ENCODE results near the gene TCF12.

TCF12 gene

GRCh38 chr15:56918046-56918938 lies at the start of gene TCF12:
TSS of gene TCF12 (plus strand) at chr15:56918644. CDS start at chr15:56919914, 1,270 bp downstream.
- peak within 1 kb of the TSS; percentile 95 for H3K4me3 ChIP-seq (ENCODE audit: low read length, poor library complexity, severe bottlenecking)
- TF ChIP-seq CTCF (conservative IDR thresholded peaks at IDR 0.05; ENCODE audit: low read length) (peak; percentile 54), EZH2phosphoT487 (IDR thresholded peaks at IDR 0.05; ENCODE audit: borderline replicate concordance) (no peak)

GRCh38 chr15:56869573-56869972 lies 48.9 kb upstream of the TCF12 start:
- Histone ChIP-seq H3K27me3 (ENCODE audit: insufficient read depth, low read length, poor library complexity, severe bottlenecking) (no peaks in the 10 kb centered on the region), H3K4me2 (ENCODE audit: low read depth, low read length, poor library complexity, severe bottlenecking) (no peak overlapping the region), H3K4me1 (ENCODE audit: insufficient read depth, low read length, poor library complexity, severe bottlenecking) (no peaks in the 10 kb centered on the region), H2AFZ (ENCODE audit: low read length) (no peak overlapping the region), H3K36me3 (ENCODE audit: insufficient read depth, low read length) (no peaks in the 10 kb centered on the region), H3K9me3 (ENCODE audit: insufficient read depth, low read depth, low read length) (no peaks in the 10 kb centered on the region), H3K79me2 (ENCODE audit: insufficient read depth, low read length) (no peaks in the 10 kb centered on the region), H3F3A (ENCODE audit: low read depth) (no peaks in the 10 kb centered on the region), H3K4me3 (ENCODE audit: low read length, poor library complexity, severe bottlenecking) (no peak overlapping the region), H3K9me2 (replicated peaks; ENCODE audit: low read depth, low read length) (no peaks in the 10 kb centered on the region), H4K20me1 (ENCODE audit: insufficient read depth, low read length, poor library complexity, severe bottlenecking) (no peaks in the 10 kb centered on the region), H3K9ac (ENCODE audit: low read depth, low read length, poor library complexity, severe bottlenecking) (no peak overlapping the region)
- TF ChIP-seq EZH2phosphoT487 (IDR thresholded peaks at IDR 0.05; ENCODE audit: borderline replicate concordance) (no peak), CTCF (conservative IDR thresholded peaks at IDR 0.05; ENCODE audit: low read length) (peak; percentile 95)

More at GRCh38 chr15:56918046-56918938, at the start of gene TCF12:
- H3K9me2 ChIP-seq (replicated peaks; ENCODE audit: low read depth, low read length): no peaks in the 10 kb centered on the region
- peak within 1 kb of the TSS; percentile 87 for H2AFZ ChIP-seq (ENCODE audit: low read length)
- H3K27me3 ChIP-seq (ENCODE audit: insufficient read depth, low read length, poor library complexity, severe bottlenecking): no peaks in the 10 kb centered on the region
- peaks cover 37% of the 10 kb centered on the region for H4K20me1 ChIP-seq (ENCODE audit: insufficient read depth, low read length, poor library complexity, severe bottlenecking)
- H3F3A ChIP-seq (ENCODE audit: low read depth): no peaks in the 10 kb centered on the region
- H3K9me3 ChIP-seq (ENCODE audit: insufficient read depth, low read depth, low read length): no peaks in the 10 kb centered on the region
- no peaks in the 10 kb centered on the region for H3K36me3 ChIP-seq (ENCODE audit: insufficient read depth, low read length)
- H3K4me1 ChIP-seq (ENCODE audit: insufficient read depth, low read length, poor library complexity, severe bottlenecking): peaks cover 38% of the 10 kb centered on the region
- peaks cover 60% of the 10 kb centered on the region for H3K79me2 ChIP-seq (ENCODE audit: insufficient read depth, low read length)
- peak within 1 kb of the TSS; percentile 87 for H3K9ac ChIP-seq (ENCODE audit: low read depth, low read length, poor library complexity, severe bottlenecking)
- H3K4me2 ChIP-seq (ENCODE audit: low read depth, low read length, poor library complexity, severe bottlenecking): peak within 1 kb of the TSS; percentile 74

GRCh38 chr15:56871185-56871584 lies 47.3 kb upstream of the TCF12 start:
- H3K9ac ChIP-seq (ENCODE audit: low read depth, low read length, poor library complexity, severe bottlenecking): no peak overlapping the region
- TF ChIP-seq CTCF (conservative IDR thresholded peaks at IDR 0.05; ENCODE audit: low read length): no peak
- no peak for TF ChIP-seq EZH2phosphoT487 (IDR thresholded peaks at IDR 0.05; ENCODE audit: borderline replicate concordance)
- H3K9me3 ChIP-seq (ENCODE audit: insufficient read depth, low read depth, low read length): no peaks in the 10 kb centered on the region
- H3K79me2 ChIP-seq (ENCODE audit: insufficient read depth, low read length): no peaks in the 10 kb centered on the region
- no peak overlapping the region for H2AFZ ChIP-seq (ENCODE audit: low read length)
- no peaks in the 10 kb centered on the region for H4K20me1 ChIP-seq (ENCODE audit: insufficient read depth, low read length, poor library complexity, severe bottlenecking)
- H3F3A ChIP-seq (ENCODE audit: low read depth): no peaks in the 10 kb centered on the region
- no peaks in the 10 kb centered on the region for H3K36me3 ChIP-seq (ENCODE audit: insufficient read depth, low read length)
- H3K4me2 ChIP-seq (ENCODE audit: low read depth, low read length, poor library complexity, severe bottlenecking): no peak overlapping the region
- no peaks in the 10 kb centered on the region for H3K27me3 ChIP-seq (ENCODE audit: insufficient read depth, low read length, poor library complexity, severe bottlenecking)
- H3K9me2 ChIP-seq (replicated peaks; ENCODE audit: low read depth, low read length): no peaks in the 10 kb centered on the region
- H3K4me1 ChIP-seq (ENCODE audit: insufficient read depth, low read length, poor library complexity, severe bottlenecking): no peaks in the 10 kb centered on the region
- no peak overlapping the region for H3K4me3 ChIP-seq (ENCODE audit: low read length, poor library complexity, severe bottlenecking)
